ENCODE measurements around the gene DPF1.
"Not testable (repeated sequence)": the region's sequence is repeated elsewhere in the genome, so short reads cannot be mapped to it uniquely, and the experiment has no call there.

Gene DPF1
- 0 reads per million in 4 donors for total RNA-seq

DNA sequence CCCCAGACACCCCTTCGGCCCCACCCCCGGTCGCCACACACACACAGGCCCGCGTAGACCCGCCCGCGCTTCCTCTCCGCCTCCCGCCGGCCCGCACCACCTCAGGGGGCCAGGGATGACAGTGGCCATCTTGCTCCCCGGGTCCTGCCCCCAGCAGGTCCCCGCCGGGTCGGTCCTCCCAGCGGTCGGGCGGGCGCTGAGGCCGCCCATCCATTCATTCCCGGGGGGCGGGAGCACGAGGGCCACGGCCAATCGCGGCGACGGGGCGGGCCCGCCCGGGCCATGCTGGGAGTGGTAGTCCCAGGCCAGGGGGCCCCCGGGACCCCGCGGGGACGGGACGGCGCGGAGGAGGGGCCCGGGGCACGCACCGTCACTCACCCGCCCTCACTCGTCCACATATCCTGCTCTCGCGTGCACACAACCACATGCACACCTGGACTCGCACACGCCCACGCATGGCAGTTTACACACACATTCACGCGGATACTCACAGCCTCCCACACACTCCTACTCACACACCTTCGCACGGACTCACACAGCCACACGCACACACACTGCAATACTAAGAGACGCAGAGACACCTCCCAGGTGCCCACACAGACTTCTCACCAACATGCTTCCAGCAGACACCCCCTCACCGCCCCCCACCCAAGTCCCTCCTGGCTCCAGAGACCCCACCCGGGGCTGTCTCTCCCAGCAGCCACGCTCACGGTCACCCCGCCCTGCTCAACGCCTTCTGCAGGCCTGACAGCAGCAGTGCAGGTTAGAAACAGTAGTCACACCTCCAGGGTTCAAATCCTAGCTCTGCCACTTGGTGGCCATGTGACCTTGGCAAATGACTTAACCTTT is at the start of gene DPF1:
TSS of gene DPF1 (minus strand) at position 209 of the 849 bp plus-strand sequence. CDS start at position 129, 80 bp downstream.
- peak in 1 of 5 donors; percentile 51 for DNase-seq

DNA sequence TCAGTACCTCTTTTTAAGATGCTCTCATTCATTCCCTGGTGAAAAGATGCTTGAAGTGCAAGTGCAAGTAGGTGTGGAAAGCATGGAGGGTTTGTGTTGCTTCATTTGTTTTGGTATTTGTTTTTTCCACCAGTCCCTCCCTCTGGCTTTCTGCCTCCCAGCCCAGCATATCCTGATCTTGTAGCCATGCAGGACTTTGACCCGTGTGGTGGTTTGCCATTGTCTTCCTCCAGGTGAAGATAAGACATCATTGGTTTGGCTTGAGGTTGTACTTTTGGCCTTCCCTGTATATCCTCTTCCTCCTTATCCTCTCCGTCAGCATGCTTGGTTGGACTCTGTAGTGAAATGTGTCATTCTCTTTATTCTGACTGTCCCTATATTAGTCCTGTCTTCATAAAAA is 49.5 kb upstream of the DPF1 start:
- DNase-seq = no peak

GRCh38 chr19:38270587-38271167 is 46.7 kb upstream of the DPF1 start:
- no peak for DNase-seq

DNA sequence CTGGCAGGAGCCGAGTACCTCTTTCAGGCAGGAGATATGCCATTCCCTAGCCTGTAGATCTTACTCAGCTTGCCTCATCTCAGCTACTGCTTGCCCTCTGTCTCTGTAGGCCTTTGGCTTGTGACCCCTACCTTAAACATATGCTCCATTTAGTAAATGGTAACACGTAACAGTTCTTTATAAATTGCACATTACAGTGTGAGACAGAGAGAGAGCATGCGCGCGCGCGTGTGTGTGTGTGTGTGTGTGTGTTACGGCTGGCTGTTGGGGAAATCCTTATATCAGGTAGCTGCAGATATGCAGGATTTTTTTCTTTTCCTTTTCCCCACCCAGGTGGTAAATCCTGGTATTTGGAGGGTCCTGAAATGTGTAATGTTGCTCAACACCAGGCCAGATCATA is 44.5 kb upstream of the DPF1 start:
- no peak for DNase-seq

GRCh38 chr19:38267761-38268483 is 43.9 kb upstream of the DPF1 start:
- DNase-seq = no peak

- no peak for DNase-seq
Observed at GRCh38 chr19:38266981-38267597, 43.1 kb upstream of the DPF1 start.

DNA sequence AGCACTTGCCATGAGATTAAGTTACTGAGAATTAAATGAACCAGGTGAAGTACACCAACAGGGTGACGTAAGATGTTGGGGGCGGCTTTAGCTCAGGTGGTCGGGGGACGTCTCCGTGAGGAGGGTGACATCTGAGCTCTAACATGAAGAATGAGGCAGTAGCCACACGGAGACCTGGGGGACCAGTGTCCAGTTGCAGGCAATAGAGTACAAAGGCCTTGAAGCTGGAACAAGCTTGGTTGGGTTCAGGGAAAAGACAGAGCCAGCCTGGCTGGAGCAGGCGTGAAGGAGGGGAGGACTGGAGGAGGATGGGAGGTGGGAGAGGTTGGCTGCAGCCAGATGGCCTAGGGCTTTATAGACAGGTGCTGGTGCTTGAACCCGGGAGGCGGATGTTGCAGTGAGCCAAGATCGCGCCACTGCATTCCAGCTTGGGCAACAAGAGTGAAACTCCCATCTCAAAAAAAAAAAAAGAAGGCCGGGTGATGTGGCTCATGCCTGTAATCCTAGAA is 42.0 kb upstream of the DPF1 start:
- DNase-seq = no peak

GRCh38 chr19:38265213-38265861 is 41.3 kb upstream of the DPF1 start:
- DNase-seq = no peak

- peak in 4 of 5 donors; percentile 37 to 66 (median 40) for DNase-seq
Observed at GRCh38 chr19:38264486-38265212, 40.6 kb upstream of the DPF1 start, which contains the start of gene SPINT2. Gene SPINT2 (plus strand): TSS chr19:38264573. CDS start chr19:38264893, 320 bp downstream.

DNA sequence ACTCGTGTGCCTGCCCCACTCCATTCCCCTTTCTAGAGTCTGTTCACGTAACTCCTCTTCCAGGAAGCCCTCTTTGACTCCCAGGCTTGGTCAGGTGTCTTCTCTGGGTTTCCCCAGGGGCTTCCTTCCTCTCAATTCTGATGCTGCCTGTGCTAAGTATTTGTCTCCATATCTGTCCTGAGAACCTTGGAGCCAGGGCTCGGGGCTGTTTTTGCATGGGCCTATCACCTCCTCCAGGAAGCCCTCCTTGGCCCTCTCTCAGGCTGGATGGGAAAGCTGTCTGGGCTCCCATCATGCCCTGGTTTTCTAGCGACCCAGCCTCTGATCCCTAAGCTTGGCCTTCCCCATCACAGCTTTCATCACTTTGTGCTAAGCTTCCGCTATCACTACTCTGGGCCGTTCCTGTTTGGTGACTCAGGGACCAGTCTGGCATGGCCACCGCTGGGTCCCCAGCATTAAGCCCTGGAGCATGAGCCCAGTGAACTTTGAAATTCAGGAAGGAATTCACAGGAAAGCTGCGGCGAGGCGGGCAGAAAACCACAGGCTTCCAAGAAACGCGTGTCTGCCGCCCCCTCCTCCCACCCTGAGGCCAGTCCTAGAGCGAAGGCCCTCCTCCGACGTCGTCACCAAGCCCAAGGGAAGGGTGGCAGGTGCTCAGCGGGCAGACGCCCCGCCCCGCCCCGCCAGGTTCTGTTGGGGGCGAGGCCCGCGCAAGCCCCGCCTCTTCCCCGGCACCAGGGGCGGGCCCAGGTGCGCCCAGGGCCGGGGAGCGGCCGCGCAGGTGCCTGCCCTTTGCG is 39.9 kb upstream of the DPF1 start:
- peak; percentile 32 to 76 (median 70) for DNase-seq

- no peak for DNase-seq
Observed at GRCh38 chr19:38262585-38263268, 38.7 kb upstream of the DPF1 start.

DNA sequence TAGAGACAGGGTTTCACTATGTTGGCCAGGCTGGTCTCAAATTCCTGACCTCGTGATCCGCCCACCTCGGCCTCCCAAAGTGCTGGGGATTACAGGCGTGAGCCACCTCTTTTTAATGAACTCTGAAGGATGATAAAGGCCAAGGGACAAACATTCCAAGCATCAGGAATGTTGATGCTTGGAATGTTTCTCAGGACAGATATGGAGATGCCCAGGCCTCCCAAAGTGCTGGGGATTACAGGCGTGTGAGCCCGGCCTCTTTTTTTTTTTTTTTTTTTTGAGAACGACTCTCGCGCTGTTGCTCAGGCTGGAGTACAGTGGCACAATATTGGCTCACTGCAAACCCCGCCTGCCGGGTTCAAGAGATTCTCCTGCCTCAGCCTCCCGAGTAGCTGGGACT is 37.9 kb upstream of the DPF1 start:
- not testable (repeated sequence) for DNase-seq

- no peak for DNase-seq
Observed at GRCh38 chr19:38255383-38256014, 31.5 kb upstream of the DPF1 start.

- DNase-seq = no peak
Observed at GRCh38 chr19:38253788-38254187, 29.8 kb upstream of the DPF1 start.

DNA sequence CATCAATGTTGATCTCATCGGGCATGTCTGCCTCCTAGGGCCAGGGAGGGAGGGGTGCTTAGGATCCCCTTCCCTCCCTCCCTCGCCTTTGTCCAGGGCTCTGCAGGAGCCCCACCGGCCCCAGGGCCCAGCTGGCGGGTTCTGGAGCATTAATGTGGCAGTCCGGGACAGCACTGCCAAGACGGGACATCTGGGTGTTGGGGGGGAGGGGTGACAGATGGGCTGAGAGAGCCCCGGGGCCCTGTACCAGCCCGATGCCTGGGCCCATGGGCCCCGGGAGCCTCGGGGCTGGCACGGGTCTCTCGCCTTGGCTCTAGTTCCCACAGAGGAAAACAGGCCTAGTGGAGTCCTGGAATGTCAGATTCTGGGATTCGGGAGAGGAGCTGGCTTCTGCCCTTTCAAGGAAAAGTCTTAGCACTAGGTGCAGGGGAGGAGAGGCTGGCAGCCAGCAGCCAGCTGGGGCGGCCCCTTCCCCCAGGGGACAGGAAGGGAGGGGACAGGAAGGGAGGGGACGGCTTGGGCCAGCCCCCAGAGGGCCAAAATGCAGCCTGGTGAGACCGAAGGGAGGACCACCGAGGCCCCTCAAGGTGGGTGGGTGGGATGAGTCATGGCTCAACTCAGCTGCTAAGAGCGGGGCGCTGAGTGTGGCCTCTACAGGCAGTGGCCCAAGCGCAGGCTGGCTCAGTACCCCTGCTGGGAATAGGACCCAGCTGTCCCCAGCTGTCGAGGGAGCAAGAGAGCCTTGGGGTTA is 29.1 kb upstream of the DPF1 start:
- DNase-seq = no peak

DNA sequence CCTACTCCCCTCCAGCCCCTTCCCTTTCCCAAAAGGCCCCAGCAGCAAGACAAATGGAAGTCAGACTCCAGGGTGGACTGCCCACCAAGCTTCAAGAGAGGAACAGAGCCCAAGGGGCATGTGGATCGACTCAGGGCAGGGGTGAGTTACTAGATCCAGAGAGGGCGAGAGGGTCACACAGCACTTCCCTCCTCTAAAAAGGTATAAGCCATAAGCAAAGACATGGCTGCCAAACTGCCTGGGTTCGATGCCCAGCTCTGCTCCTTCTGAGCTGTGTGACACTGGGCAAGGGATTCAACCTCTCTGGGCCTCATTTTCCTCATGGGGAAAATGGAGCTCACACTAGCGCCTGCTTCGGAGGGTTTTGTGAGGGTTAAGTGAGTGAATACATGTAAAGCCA is 28.4 kb upstream of the DPF1 start:
- DNase-seq = no peak

GRCh38 chr19:38251564-38252051 is 27.6 kb upstream of the DPF1 start:
- DNase-seq = no peak

- no peak for DNase-seq
Observed at GRCh38 chr19:38250821-38251563, 27.0 kb upstream of the DPF1 start.

Measured in T-helper 1 cell (primary cell).